Osteocyte (in vitro differentiated cells): Measurements from ENCODE around the gene TACC3. TPM values are rescaled to one million over a fixed set of nuclear protein-coding genes. Genes with fewer than 3 reads are reported as not detected.

Experiments
- DNase-seq: peaks from one replicate; pipeline ENCODE4 v3.0.0; 2021; ENCODE audit warnings: mixed read lengths; ENCODE audit not compliant: unreplicated experiment; ENCODE audit errors: extremely low spot score
- H3K27ac Mint-ChIP-seq: one replicate; pipeline ENCODE4 v1.8.0; 2021; ENCODE audit warnings: mild to moderate bottlenecking, mixed read lengths; ENCODE audit not compliant: unreplicated experiment
- H3K27me3 Mint-ChIP-seq: one replicate; pipeline ENCODE4 v1.8.0; 2021; ENCODE audit warnings: mixed read lengths; ENCODE audit not compliant: unreplicated experiment
- H3K36me3 Mint-ChIP-seq: one replicate; pipeline ENCODE4 v1.8.0; 2021; ENCODE audit warnings: mixed read lengths; ENCODE audit not compliant: unreplicated experiment
- H3K4me1 Mint-ChIP-seq: one replicate; pipeline ENCODE4 v1.8.0; 2021; ENCODE audit warnings: mixed read lengths; ENCODE audit not compliant: unreplicated experiment
- H3K4me3 Mint-ChIP-seq: one replicate; pipeline ENCODE4 v1.8.0; 2021; ENCODE audit warnings: mild to moderate bottlenecking, moderate library complexity, mixed read lengths; ENCODE audit not compliant: unreplicated experiment
- H3K9me3 Mint-ChIP-seq: one replicate; pipeline ENCODE4 v1.8.0; 2021; ENCODE audit warnings: mixed read lengths; ENCODE audit not compliant: unreplicated experiment
- CTCF ChIP-seq: fragments of 200-600 bp; sonication (generic); IDR thresholded peaks from 2 replicates; pipeline ENCODE4 v1.5.0; 2021; ENCODE audit warnings: antibody characterized with exemption, mild to moderate bottlenecking, moderate library complexity
- total RNA-seq: library from RNA; stranded (reverse); gene quantifications from 2 replicates; pipeline ENCODE4 v1.2.1, GENCODE V29; 2021

TACC3 gene
- total RNA-seq, 1 donor from 2014 or later, result 23.6 TPM

GRCh38 chr4:1721666-1722550, 587 bp downstream of the TACC3 start:
- no peak for DNase-seq
- H3K4me3 Mint-ChIP-seq, result peak overlapping the region; percentile 84
- H3K27ac Mint-ChIP-seq, result peak overlapping the region; percentile 73
- no peaks in the 10 kb centered on the region for H3K9me3 Mint-ChIP-seq
- H3K27me3 Mint-ChIP-seq, result no peaks in the 10 kb centered on the region
- H3K4me1 Mint-ChIP-seq, result peaks cover 42% of the 10 kb centered on the region
- TF ChIP-seq CTCF, result no peak
- H3K36me3 Mint-ChIP-seq, result peaks cover 3% of the 10 kb centered on the region

- H3K4me3 Mint-ChIP-seq, result peak overlapping the region; percentile 84
- H3K4me1 Mint-ChIP-seq, result peaks cover 50% of the 10 kb centered on the region
- peak overlapping the region; percentile 57 for H3K27ac Mint-ChIP-seq
- no peaks in the 10 kb centered on the region for H3K9me3 Mint-ChIP-seq
- no peaks in the 10 kb centered on the region for H3K27me3 Mint-ChIP-seq
- H3K36me3 Mint-ChIP-seq, result peaks cover 3% of the 10 kb centered on the region
- DNase-seq, result no peak
- TF ChIP-seq CTCF, result no peak
Observed at GRCh38 chr4:1722551-1723118, 1.3 kb downstream of the TACC3 start.

- no peaks in the 10 kb centered on the region for H3K9me3 Mint-ChIP-seq
- H3K4me1 Mint-ChIP-seq, result peaks cover 53% of the 10 kb centered on the region
- peak overlapping the region; percentile 57 for H3K27ac Mint-ChIP-seq
- no peak for TF ChIP-seq CTCF
- H3K4me3 Mint-ChIP-seq, result peak overlapping the region; percentile 84
- H3K36me3 Mint-ChIP-seq, result peaks cover 3% of the 10 kb centered on the region
- DNase-seq, result no peak
- no peaks in the 10 kb centered on the region for H3K27me3 Mint-ChIP-seq
Observed at GRCh38 chr4:1723131-1723801, 1.9 kb downstream of the TACC3 start.

GRCh38 chr4:1725521-1725920, 4.2 kb downstream of the TACC3 start:
- no peak for DNase-seq
- no peak for TF ChIP-seq CTCF
- Mint-ChIP-seq H3K9me3 (no peaks in the 10 kb centered on the region), H3K4me3 (no peak overlapping the region), H3K4me1 (peaks cover 43% of the 10 kb centered on the region), H3K27ac (no peak overlapping the region), H3K36me3 (no peaks in the 10 kb centered on the region), H3K27me3 (no peaks in the 10 kb centered on the region)
